Vagina (tissue), 2 donors: ENCODE measurements around the gene SLC13A3.

Source experiments
- CTCF ChIP-seq, 3 experiments: fragments of 450-650 bp in 2 of 3; fragments of 200-600 bp in 1 of 3; sonication (generic) in 1 of 3; IDR thresholded peaks; one replicate each; pipeline ENCODE4 v1.5.1; 2017 to 2019; ENCODE audit warnings: antibody characterized with exemption in 3 of 3, mild to moderate bottlenecking in 2 of 3, moderate library complexity in 2 of 3
- POLR2A ChIP-seq, 2 donors: fragments of 450-650 bp; IDR thresholded peaks; one replicate each; pipeline ENCODE4 v1.6.1; 2017; ENCODE audit warnings: antibody characterized with exemption in 2 of 2, mild to moderate bottlenecking in 2 of 2, moderate library complexity in 2 of 2

- TF ChIP-seq POLR2A (IDR thresholded peaks at IDR 0.05) = no peak
- no peak for TF ChIP-seq CTCF (IDR thresholded peaks at IDR 0.05)
Measured at GRCh38 chr20:46601603-46602122, 49.6 kb downstream of the SLC13A3 start.
